Choroid plexus epithelial cell (primary cell): ENCODE results near the gene DGKD.

Source experiments
- DNase-seq: peaks from one replicate; pipeline ENCODE4 v3.0.0-alpha.2; 2010; ENCODE audit warnings: low read depth
- H3K4me3 ChIP-seq: 2 replicates; pipeline ENCODE4 v1.5.1; 2011; ENCODE audit warnings: low read depth, mild to moderate bottlenecking, control low read depth, low read length, moderate library complexity
- CTCF ChIP-seq: conservative IDR thresholded peaks from 2 replicates; pipeline ENCODE4 v1.5.1; 2011; ENCODE audit warnings: low read depth, mild to moderate bottlenecking, control low read depth, inconsistent platforms, low read length, moderate library complexity

Gene DGKD

DNA sequence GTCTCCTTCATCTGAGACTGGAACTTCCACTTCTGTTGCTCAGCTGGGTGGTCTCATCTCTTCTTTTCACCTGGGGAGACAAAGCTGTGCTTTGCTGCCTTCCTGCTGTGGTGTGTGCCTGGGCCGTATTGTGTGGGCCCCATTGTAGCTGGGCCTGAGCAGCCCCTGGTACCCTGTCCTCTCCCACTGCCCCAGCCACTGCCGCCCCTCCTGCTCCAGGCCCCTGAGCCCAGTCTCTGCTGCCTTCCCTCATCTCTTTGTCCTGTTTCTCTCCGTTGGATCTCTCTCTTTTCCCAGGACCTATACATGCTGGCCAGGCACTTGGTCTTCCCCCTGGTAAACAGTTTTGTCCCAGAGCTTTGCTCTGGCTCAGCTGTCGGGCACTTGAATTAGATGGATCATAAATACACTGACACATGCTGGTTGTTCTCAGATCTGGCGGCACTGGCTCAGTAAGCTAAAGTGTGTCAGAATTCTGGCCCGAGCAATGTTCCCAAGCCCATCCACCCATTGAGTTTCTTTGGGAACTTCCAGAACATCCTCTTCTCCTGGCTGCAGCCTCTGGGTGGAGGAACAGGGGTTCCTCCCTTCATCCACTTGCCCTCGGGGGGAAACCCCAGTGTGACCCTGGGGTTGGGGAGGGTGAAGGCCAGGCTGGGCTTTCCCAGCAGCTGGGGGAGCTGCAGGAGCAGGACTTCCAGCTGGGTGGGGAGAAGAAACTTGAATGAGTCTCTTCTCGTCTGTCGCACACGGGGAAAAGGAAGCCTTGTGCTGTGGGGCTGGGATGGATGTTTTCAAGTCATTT, 99.0 kb downstream of the DGKD start:
- TF ChIP-seq CTCF: no peak

GRCh38 chr2:233453916-233454315, 99.6 kb downstream of the DGKD start:
- no peak for TF ChIP-seq CTCF
- H3K4me3 ChIP-seq: no peak overlapping the region
- no peak for DNase-seq

More for the DNA sequence above, 99.0 kb downstream of the DGKD start:
- H3K4me3 ChIP-seq: no peak overlapping the region
- DNase-seq: no peak

- TF ChIP-seq CTCF: no peak
- no peak overlapping the region for H3K4me3 ChIP-seq
- no peak for DNase-seq
Measured at GRCh38 chr2:233455006-233455405, 100.7 kb downstream of the DGKD start.

DNA sequence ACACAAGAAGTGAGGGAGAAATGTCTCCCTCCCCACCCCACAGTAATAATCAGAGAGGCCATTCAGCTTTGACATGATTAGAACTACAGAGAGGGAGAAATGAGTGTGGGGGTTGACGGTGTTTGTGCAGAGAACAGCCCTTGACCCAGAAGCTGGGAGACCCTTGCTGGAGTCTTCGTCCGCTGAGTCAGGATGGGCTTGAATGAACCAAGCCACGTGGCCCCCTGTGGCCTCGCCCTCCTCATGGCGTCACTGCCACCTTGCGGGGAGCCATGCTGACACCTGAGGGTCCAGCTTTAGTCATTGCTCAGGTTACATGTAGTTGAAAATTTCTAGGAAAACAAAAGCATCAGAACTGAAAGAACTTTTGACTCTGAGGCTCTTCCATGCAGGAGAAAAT, 101.2 kb downstream of the DGKD start:
- H3K4me3 ChIP-seq: no peak overlapping the region
- no peak for DNase-seq
- TF ChIP-seq CTCF: no peak

GRCh38 chr2:233456111-233456510, 101.8 kb downstream of the DGKD start:
- H3K4me3 ChIP-seq: no peak overlapping the region
- no peak for DNase-seq
- TF ChIP-seq CTCF: no peak

GRCh38 chr2:233456934-233457333, 102.6 kb downstream of the DGKD start:
- no peak for DNase-seq
- no peak for TF ChIP-seq CTCF

DNA sequence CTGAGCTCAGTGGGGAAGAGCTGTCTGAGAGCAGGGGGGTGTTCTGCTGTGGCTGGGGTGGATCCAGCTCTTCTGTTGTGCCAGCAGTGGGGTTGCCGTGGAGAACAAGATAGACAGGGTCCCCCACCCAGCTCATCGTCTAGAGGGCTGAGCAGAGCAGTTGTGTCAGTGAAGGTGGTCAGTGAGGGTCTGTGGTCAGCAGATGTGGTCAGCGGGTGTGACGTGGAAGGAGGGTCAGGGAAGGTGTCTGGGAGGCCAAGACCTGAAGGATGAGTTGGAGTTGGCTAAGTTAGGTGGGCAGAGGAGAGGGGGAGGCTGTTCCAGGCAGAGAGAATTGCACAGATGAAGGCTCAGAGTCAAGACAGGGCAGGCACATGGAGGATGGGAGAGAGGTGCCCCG, 103.1 kb downstream of the DGKD start:
- H3K4me3 ChIP-seq: no peak overlapping the region
- TF ChIP-seq CTCF: no peak

More at GRCh38 chr2:233456934-233457333, 102.6 kb downstream of the DGKD start:
- H3K4me3 ChIP-seq: no peak overlapping the region

More for the DNA sequence above, 103.1 kb downstream of the DGKD start:
- DNase-seq: no peak
